Thyroid gland (tissue), 4 donors: ENCODE data around the gene MPHOSPH6.

Source experiments
- CTCF ChIP-seq, 6 experiments: fragments of 200-600 bp in 3 of 6; fragments of 450-650 bp in 3 of 6; sonication (generic) in 3 of 6; IDR thresholded peaks; one replicate each; pipeline ENCODE4 v1.5.1; 2016 to 2019; ENCODE audit warnings: antibody characterized with exemption in 6 of 6, mild to moderate bottlenecking in 2 of 6, inconsistent platforms in 1 of 6, moderate library complexity in 1 of 6
- POLR2A ChIP-seq, 2 donors: fragments of 450-650 bp; IDR thresholded peaks; one replicate each; pipeline ENCODE4 v1.6.1; 2017; ENCODE audit warnings: antibody characterized with exemption in 2 of 2, mild to moderate bottlenecking in 2 of 2, moderate library complexity in 1 of 2

GRCh38 chr16:82113741-82114140 lies 56.3 kb downstream of the MPHOSPH6 start:
- no peak for TF ChIP-seq POLR2A (IDR thresholded peaks at IDR 0.05)
- TF ChIP-seq CTCF (IDR thresholded peaks at IDR 0.05) = no peak
